Upper lobe of left lung (tissue), 4 donors: ENCODE results near the gene ARHGEF7.

Experiments
- CTCF ChIP-seq, 6 experiments: fragments of 450-650 bp in 4 of 6; fragments of 200-600 bp in 2 of 6; sonication (generic) in 2 of 6; IDR thresholded peaks; one replicate each; pipeline ENCODE4 v1.5.1; 2016 to 2019; ENCODE audit warnings: antibody characterized with exemption in 6 of 6
- EP300 ChIP-seq, 4 donors: sonication (generic); formaldehyde crosslinking; IDR thresholded peaks; one replicate each; pipeline ENCODE4 v1.5.1; 2017; ENCODE audit warnings: antibody characterized with exemption in 4 of 4, control low read depth in 2 of 4
- POLR2A ChIP-seq, 4 donors: fragments of 450-650 bp; IDR thresholded peaks; one replicate each; pipeline ENCODE4 v1.5.1; 2016 to 2017; ENCODE audit warnings: antibody characterized with exemption in 4 of 4, mild to moderate bottlenecking in 2 of 4

GRCh38 chr13:111217641-111218040 is 102.5 kb downstream of the ARHGEF7 start:
- TF ChIP-seq CTCF (IDR thresholded peaks at IDR 0.05) (no peak), POLR2A (IDR thresholded peaks at IDR 0.05) (no peak), EP300 (IDR thresholded peaks at IDR 0.05) (no peak)
